ENCODE measurements around the gene ZCCHC17.
A peak's percentile ranks its signal among the peaks of the same experiment; 100 is the strongest.

ZCCHC17 gene

GRCh38 chr1:31308036-31308435 is 11.2 kb downstream of the ZCCHC17 start:
- DNase-seq: no peak

- DNase-seq: no peak
Observed at GRCh38 chr1:31310198-31310597, 13.4 kb downstream of the ZCCHC17 start.

GRCh38 chr1:31315902-31316301 is 19.1 kb downstream of the ZCCHC17 start:
- no peak for DNase-seq

- DNase-seq: no peak
Observed at GRCh38 chr1:31318146-31318545, 21.3 kb downstream of the ZCCHC17 start.

- no peak for DNase-seq
Observed at GRCh38 chr1:31324093-31324492, 27.3 kb downstream of the ZCCHC17 start.

- DNase-seq: no peak
Observed at GRCh38 chr1:31324992-31325391, 28.2 kb downstream of the ZCCHC17 start.

GRCh38 chr1:31326461-31326860 is 29.6 kb downstream of the ZCCHC17 start:
- no peak for DNase-seq

GRCh38 chr1:31327381-31327780 is 30.5 kb downstream of the ZCCHC17 start:
- DNase-seq: no peak

- DNase-seq: peak; percentile 42 to 59
Observed at GRCh38 chr1:31335007-31335406, 38.2 kb downstream of the ZCCHC17 start.

GRCh38 chr1:31336687-31337467 is 40.0 kb downstream of the ZCCHC17 start:
- no peak for DNase-seq

GRCh38 chr1:31344503-31344902 is 47.7 kb downstream of the ZCCHC17 start:
- no peak for DNase-seq

GRCh38 chr1:31345635-31346034 is 48.8 kb downstream of the ZCCHC17 start:
- DNase-seq: no peak

- DNase-seq: no peak
Observed at GRCh38 chr1:31346785-31347184, 50.0 kb downstream of the ZCCHC17 start.

GRCh38 chr1:31348449-31348848 is 51.6 kb downstream of the ZCCHC17 start:
- no peak for DNase-seq

- DNase-seq: no peak
Observed at GRCh38 chr1:31354283-31354682, 57.5 kb downstream of the ZCCHC17 start.

GRCh38 chr1:31356427-31356826 is 59.6 kb downstream of the ZCCHC17 start:
- no peak for DNase-seq

- no peak for DNase-seq
Observed at GRCh38 chr1:31361607-31362006, 64.8 kb downstream of the ZCCHC17 start.

- DNase-seq: no peak
Observed at GRCh38 chr1:31362032-31362431, 65.2 kb downstream of the ZCCHC17 start.

- DNase-seq: no peak
Observed at GRCh38 chr1:31364561-31365250, 67.9 kb downstream of the ZCCHC17 start.

GRCh38 chr1:31366796-31367195 is 70.0 kb downstream of the ZCCHC17 start:
- no peak for DNase-seq

- DNase-seq: no peak
Observed at GRCh38 chr1:31368611-31369107, 71.8 kb downstream of the ZCCHC17 start.

- no peak for DNase-seq
Observed at GRCh38 chr1:31370021-31370420, 73.2 kb downstream of the ZCCHC17 start.

- DNase-seq: no peak
Observed at GRCh38 chr1:31370565-31370964, 73.7 kb downstream of the ZCCHC17 start.

Data from AML-193 (cell line).